Spinal cord (tissue), 10 donors: ENCODE results near the gene ARL6IP1. TPM values are rescaled to one million over a fixed set of nuclear protein-coding genes. Genes with fewer than 3 reads are reported as not detected.

ENCODE experiments used
- DNase-seq, 6 donors: peaks; one replicate each; pipeline versions ENCODE4 v3.0.0 to v3.0.0-alpha.2; 2013 to 2015; ENCODE audit warnings: low spot score in 6 of 6, low read depth in 4 of 6
- H3K27ac ChIP-seq: one replicate; pipeline ENCODE4 v1.5.1; 2013; ENCODE audit warnings: low read depth, low read length, control low read depth
- H3K27me3 ChIP-seq: one replicate; pipeline ENCODE4 v1.6.1; 2013; ENCODE audit warnings: low read length; ENCODE audit not compliant: control insufficient read depth, insufficient read depth
- H3K36me3 ChIP-seq: one replicate; pipeline ENCODE4 v1.6.1; 2013; ENCODE audit warnings: low read length; ENCODE audit not compliant: control insufficient read depth, insufficient read depth
- H3K4me1 ChIP-seq: one replicate; pipeline ENCODE4 v1.6.1; 2013; ENCODE audit warnings: low read length; ENCODE audit not compliant: control insufficient read depth, insufficient read depth
- H3K4me3 ChIP-seq: one replicate; pipeline ENCODE4 v1.5.1; 2013; ENCODE audit warnings: low read depth, low read length, control low read depth
- H3K9me3 ChIP-seq: one replicate; pipeline ENCODE4 v1.6.1; 2013; ENCODE audit warnings: low read length; ENCODE audit not compliant: control insufficient read depth, insufficient read depth
- WGBS: methylation state at CpG from one replicate; pipeline ENCODE4 v1.1.5; 2013; ENCODE audit warnings: missing lambda C conversion rate; ENCODE audit not compliant: insufficient coverage; 5-methylcytosine and 5-hydroxymethylcytosine counted together
- polyA plus RNA-seq, 2 donors: library from polyadenylated mRNA; unstranded; fragments of 120-200 nt; gene quantifications; one replicate each; pipeline ENCODE4 v1.2.1, GENCODE V29; 2013; ENCODE audit not compliant: insufficient read length in 2 of 2
- total RNA-seq, 2 donors: library from RNA; depleted of rRNA in 1 of 2; stranded (reverse); fragments of 120-200 nt in 1 of 2; fragments of >200 nt in 1 of 2; gene quantifications; one replicate each; pipeline versions ENCODE4 v1.2.3 to v1.2.4, GENCODE V29; 2013 to 2014
- donor health status: healthy.

ARL6IP1 gene
- total and polyA plus RNA-seq, 4 donors = 229 to 481 (median 396) TPM

- Histone ChIP-seq H3K36me3 (peaks cover 3% of the 10 kb centered on the region), H3K27ac (no peak overlapping the region), H3K4me1 (peaks cover 21% of the 10 kb centered on the region), H3K9me3 (no peaks in the 10 kb centered on the region), H3K27me3 (no peaks in the 10 kb centered on the region), H3K4me3 (no peak overlapping the region)
- 100% methylated on average over 4 of the region's 16 CpGs for WGBS
- no peak for DNase-seq
Observed at GRCh38 chr16:18802767-18803343, 1.5 kb upstream of the ARL6IP1 start.

- Histone ChIP-seq H3K4me3 (peak overlapping the region; percentile 96), H3K27ac (peak overlapping the region; percentile 92), H3K36me3 (peaks cover 5% of the 10 kb centered on the region), H3K4me1 (peaks cover 21% of the 10 kb centered on the region), H3K9me3 (no peaks in the 10 kb centered on the region), H3K27me3 (no peaks in the 10 kb centered on the region)
- peak in 2 of 6 donors; percentile 6 to 38 for DNase-seq
- 0% methylated on average over 13 of the region's 15 CpGs for WGBS
Observed at GRCh38 chr16:18800775-18801144, 589 bp downstream of the ARL6IP1 start.

DNA sequence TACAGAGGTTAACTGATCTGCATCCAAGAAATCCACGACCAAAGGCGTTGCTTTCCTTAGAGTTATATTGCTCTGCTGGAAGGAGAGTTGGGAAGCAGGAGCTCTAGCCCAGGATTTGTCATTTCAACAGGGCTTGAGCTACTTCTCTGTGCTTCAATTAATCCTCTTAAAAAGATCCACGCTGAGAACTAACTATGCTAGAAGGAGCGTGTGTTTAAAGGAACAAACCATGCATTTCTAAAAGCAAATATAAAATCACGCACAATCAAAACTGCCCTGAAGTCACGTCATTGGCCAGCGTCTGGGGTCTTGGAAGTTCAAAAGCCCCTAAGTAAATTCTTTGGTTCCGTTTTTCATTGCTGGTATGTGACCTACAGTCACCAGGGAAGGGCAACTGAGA, 1.1 kb downstream of the ARL6IP1 start:
- H3K36me3 ChIP-seq = peaks cover 5% of the 10 kb centered on the region
- H3K4me1 ChIP-seq = peaks cover 21% of the 10 kb centered on the region
- peak overlapping the region; percentile 96 for H3K4me3 ChIP-seq
- H3K9me3 ChIP-seq = no peaks in the 10 kb centered on the region
- H3K27ac ChIP-seq = peak overlapping the region; percentile 92
- no peak for DNase-seq
- H3K27me3 ChIP-seq = no peaks in the 10 kb centered on the region
- WGBS = 0% methylated on average over 4 of the region's 8 CpGs

- H3K4me1 ChIP-seq = peaks cover 21% of the 10 kb centered on the region
- no CpG with 5 or more reads among the region's 3 CpGs for WGBS
- H3K9me3 ChIP-seq = no peaks in the 10 kb centered on the region
- no peaks in the 10 kb centered on the region for H3K27me3 ChIP-seq
- H3K27ac ChIP-seq = no peak overlapping the region
- peaks cover 5% of the 10 kb centered on the region for H3K36me3 ChIP-seq
- DNase-seq = peak in 1 of 6 donors; percentile 16
- peak overlapping the region; percentile 96 for H3K4me3 ChIP-seq
Observed at GRCh38 chr16:18799500-18799899, 1.8 kb downstream of the ARL6IP1 start.

DNA sequence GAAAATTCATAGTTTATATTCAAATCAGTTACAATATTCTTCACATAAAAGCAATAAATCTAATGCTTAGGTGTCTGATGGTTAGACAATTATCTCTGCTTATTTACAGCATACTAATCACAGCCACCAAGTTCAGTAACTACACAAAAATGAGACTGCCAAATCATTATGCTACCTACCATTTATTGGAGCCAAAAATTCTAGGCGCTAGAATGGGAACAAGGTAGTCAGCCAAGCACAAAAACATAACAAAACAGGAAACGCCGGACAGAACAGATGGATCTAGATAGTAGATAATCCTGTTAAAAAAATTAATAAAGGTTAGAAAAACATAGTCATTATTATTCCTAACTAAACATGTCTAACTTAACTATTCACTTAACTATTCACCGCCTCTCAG, 3.6 kb downstream of the ARL6IP1 start:
- Histone ChIP-seq H3K27me3 (no peaks in the 10 kb centered on the region), H3K4me3 (no peak overlapping the region), H3K4me1 (peaks cover 17% of the 10 kb centered on the region), H3K27ac (no peak overlapping the region), H3K9me3 (no peaks in the 10 kb centered on the region), H3K36me3 (peaks cover 18% of the 10 kb centered on the region)
- WGBS = no CpG with 5 or more reads among the region's 4 CpGs
- DNase-seq = no peak

DNA sequence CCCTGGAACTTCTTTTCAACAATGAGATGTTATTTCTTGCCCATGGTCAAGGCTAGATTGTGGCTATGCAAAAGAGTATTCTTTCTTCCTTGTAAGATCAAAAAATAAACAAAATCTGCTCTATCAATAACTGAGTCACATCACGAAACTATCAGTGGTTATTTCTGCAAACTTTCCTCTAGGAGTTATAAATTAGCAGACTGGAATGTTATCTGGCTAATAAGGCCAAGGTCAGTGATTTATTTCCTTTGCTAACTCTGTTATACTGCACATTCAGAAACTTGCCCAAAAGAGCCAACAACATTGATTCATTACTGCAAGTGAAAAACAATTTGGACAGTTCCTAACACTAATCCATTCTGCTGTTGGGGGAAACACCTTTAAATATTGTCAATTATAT, 5.0 kb downstream of the ARL6IP1 start:
- Histone ChIP-seq H3K27ac (no peak overlapping the region), H3K27me3 (no peaks in the 10 kb centered on the region), H3K9me3 (no peaks in the 10 kb centered on the region), H3K4me1 (peaks cover 7% of the 10 kb centered on the region), H3K4me3 (no peak overlapping the region), H3K36me3 (peaks cover 19% of the 10 kb centered on the region)
- no peak for DNase-seq
- no CpG with 5 or more reads among the region's 1 CpG for WGBS

- H3K27me3 ChIP-seq = no peaks in the 10 kb centered on the region
- no peak overlapping the region for H3K27ac ChIP-seq
- WGBS = 84% methylated on average over 10 of the region's 11 CpGs
- peaks cover 26% of the 10 kb centered on the region for H3K36me3 ChIP-seq
- H3K9me3 ChIP-seq = no peaks in the 10 kb centered on the region
- no peak for DNase-seq
- peaks cover 14% of the 10 kb centered on the region for H3K4me1 ChIP-seq
- H3K4me3 ChIP-seq = no peak overlapping the region
Observed at GRCh38 chr16:18792836-18793433, 8.4 kb downstream of the ARL6IP1 start.

DNA sequence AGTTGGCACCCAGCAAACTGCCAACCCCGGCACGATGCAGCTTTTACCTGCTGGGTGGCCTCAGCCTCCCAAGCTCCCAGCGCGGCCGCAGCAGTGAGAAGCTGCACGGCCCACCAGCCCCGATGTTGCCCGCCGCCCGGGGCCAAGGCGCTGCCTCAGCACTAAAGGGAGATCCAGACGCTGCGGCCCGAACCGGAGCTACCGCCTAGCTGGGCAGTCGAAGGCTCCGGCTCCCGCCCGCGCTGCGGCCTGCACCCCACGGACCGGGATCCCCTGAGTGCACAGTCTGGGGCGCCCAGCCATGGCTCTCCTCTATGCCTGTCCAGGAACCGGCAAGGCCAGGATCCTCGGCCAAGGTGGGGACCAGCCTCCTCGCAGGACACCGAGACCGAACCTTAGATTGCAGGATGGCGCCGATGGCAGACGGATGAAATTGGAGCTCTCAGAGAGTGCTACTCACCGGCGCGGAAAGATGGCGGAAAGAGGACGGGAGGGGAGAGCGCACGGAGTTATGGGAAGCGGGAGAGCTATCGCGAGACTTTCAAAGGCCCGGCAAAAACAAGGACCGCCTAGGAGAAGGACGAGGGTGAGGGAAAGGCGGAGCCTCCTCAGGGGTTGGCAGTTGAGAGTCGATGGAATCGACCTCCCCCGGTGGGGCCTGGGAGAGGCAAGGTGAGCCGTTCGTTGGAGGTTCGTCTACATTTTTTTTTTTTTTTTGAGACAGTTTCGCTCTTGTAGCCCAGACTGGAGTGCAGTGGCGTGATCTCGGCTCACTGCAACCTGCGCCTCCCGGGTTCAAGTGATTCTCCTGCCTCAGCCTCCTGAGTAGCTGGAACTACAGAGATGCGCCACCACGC, 11.3 kb downstream of the ARL6IP1 start, which contains the start of gene RPS15A:
RPS15A (minus strand) TSS at position 485 of the 857 bp plus-strand sequence. CDS start 1,221 bp downstream, outside the sequence.
- 3% methylated on average over 57 of the region's 60 CpGs for WGBS
- Histone ChIP-seq H3K27ac (peak within 1 kb of the TSS; percentile 65), H3K36me3 (peaks cover 35% of the 10 kb centered on the region), H3K4me1 (peaks cover 29% of the 10 kb centered on the region), H3K27me3 (no peaks in the 10 kb centered on the region), H3K4me3 (peak within 1 kb of the TSS; percentile 70), H3K9me3 (no peaks in the 10 kb centered on the region)
- DNase-seq = peak; percentile 91 to 99 (median 94)

DNA sequence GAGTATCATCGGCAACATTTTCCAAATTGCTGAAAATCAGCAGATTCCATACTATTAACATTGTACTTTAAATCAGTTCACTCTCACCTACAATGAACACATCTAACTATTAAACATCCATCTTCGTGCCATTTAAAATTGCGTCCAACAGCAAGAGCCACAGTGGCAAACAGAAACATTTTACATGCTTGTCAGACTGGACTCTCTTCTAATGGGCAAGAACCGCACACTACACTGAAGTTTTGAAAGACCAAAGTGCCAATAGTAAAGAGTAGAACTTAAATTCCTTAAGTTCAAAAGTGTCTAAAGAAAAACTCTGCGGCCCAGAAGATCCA, 11.9 kb downstream of the ARL6IP1 start:
- no peaks in the 10 kb centered on the region for H3K27me3 ChIP-seq
- WGBS = 3% methylated on average over 2 of the region's 5 CpGs
- peaks cover 29% of the 10 kb centered on the region for H3K4me1 ChIP-seq
- peaks cover 38% of the 10 kb centered on the region for H3K36me3 ChIP-seq
- peak overlapping the region; percentile 65 for H3K27ac ChIP-seq
- H3K9me3 ChIP-seq = no peaks in the 10 kb centered on the region
- peak overlapping the region; percentile 70 for H3K4me3 ChIP-seq
- no peak for DNase-seq
